GM12892 (cell line): Measurements from ENCODE around the gene BRSK1.
A peak's percentile ranks its signal among the peaks of the same experiment; 100 is the strongest.

ENCODE experiments used
- DNase-seq: peaks from one replicate; pipeline ENCODE4 v3.0.0; 2011; ENCODE audit not compliant: insufficient read length
- FAIRE-seq: peaks from 2 replicates; lab custom pipeline; 2011; peaks lifted over from hg19 to GRCh38; lab: Jason Lieb, UNC
- POLR2A ChIP-seq: IDR thresholded peaks from 2 replicates; pipeline ENCODE4 v1.6.1; 2011; ENCODE audit warnings: low read depth, low read length, control low read depth
- POLR2AphosphoS5 ChIP-seq: IDR thresholded peaks from 2 replicates; pipeline ENCODE4 v1.6.1; 2011; ENCODE audit warnings: low read depth, low read length, control low read depth
- TAF1 ChIP-seq: IDR thresholded peaks from 2 replicates; pipeline ENCODE4 v1.6.1; 2011; ENCODE audit warnings: low read depth, mild to moderate bottlenecking, control low read depth, low read length, borderline replicate concordance

BRSK1 gene

DNA sequence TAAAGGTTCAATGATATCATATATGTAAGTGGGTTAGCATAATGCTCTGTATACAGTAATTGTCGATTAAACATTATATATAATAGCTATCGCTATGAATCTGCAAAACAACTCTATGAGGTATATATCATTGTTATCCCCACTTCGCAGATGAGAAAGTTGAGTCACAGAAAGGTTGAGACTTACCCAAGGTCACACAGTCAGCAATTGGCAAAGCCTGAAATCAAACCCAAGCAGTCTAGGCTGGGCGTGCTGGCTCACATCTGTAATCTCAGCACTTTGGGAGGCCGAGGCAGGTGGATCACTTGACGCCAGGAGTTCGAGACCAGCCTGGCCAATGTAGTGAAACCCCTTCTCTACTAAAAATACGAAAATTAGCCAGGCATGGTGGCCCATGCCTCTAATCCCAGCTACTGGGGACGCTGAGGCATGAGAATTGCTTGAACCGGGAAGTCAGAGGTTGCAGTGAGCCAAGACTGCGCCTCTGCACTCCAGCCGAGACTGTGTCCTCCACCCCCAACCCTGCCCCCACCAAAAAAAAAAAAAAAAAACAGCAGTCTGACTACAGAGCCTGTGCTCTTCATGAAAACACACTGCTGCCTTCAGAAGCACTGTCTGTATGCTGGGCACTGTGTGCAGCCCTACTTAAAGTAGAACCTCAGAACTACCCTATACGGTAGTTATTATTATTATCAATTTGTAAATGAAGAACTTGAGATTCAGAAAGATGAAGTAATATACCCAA is 5.2 kb upstream of the BRSK1 start:
- DNase-seq (no peak), FAIRE-seq (no peak)
- TF ChIP-seq POLR2AphosphoS5 (no peak), POLR2A (no peak), TAF1 (no peak)

- no peak for DNase-seq
- TF ChIP-seq POLR2AphosphoS5 (no peak), TAF1 (no peak), POLR2A (no peak)
- FAIRE-seq = no peak
These were observed 4.5 kb upstream of the BRSK1 start for GRCh38 chr19:55279340-55279739.

- FAIRE-seq (peak; percentile 96), DNase-seq (peak; percentile 76)
- TF ChIP-seq POLR2AphosphoS5 = peak; percentile 75
- TF ChIP-seq TAF1 = peak; percentile 86
- TF ChIP-seq POLR2A = peak; percentile 78; the same call in 1 of the 2 replicates
These were observed 3.8 kb upstream of the BRSK1 start, which contains the start of gene HSPBP1 for GRCh38 chr19:55279770-55280643. TSS of gene HSPBP1 (minus strand) at chr19:55280110. CDS start at chr19:55279608, 502 bp downstream.

DNA sequence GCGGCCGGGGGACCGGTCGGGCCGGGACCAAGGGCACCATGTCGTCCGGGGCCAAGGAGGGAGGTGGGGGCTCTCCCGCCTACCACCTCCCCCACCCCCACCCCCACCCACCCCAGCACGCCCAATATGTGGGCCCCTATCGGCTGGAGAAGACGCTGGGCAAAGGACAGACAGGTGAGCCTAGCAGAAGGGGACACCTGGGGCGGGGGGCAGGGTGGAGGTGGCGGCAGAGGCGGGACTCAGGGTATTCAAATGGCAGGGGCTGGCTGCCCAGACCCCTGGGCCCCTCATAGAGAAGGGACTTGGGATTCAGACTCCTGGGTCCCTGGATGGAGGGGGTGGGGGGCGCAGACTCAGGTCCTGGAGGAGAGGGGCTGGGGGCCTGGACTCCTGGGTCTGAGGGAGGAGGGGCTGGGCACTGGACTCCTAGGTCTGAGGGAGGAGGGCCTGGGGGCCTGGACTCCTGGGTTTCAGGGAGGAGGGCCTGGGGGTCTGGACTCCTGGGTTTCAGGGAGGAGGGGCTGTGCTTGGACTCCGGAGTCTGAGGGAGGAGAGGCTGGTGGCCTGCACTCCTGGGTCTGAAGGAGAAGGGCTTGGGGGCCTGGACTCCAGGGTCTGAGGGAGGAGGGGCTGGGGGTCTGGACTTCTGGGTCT is 735 bp downstream of the BRSK1 start:
- FAIRE-seq = no peak
- TF ChIP-seq TAF1 (no peak), POLR2A (no peak)
- no peak for DNase-seq

GRCh38 chr19:55285229-55285890 is 1.6 kb downstream of the BRSK1 start:
- TF ChIP-seq POLR2AphosphoS5 (no peak), POLR2A (no peak), TAF1 (no peak)
- FAIRE-seq (no peak), DNase-seq (no peak)

DNA sequence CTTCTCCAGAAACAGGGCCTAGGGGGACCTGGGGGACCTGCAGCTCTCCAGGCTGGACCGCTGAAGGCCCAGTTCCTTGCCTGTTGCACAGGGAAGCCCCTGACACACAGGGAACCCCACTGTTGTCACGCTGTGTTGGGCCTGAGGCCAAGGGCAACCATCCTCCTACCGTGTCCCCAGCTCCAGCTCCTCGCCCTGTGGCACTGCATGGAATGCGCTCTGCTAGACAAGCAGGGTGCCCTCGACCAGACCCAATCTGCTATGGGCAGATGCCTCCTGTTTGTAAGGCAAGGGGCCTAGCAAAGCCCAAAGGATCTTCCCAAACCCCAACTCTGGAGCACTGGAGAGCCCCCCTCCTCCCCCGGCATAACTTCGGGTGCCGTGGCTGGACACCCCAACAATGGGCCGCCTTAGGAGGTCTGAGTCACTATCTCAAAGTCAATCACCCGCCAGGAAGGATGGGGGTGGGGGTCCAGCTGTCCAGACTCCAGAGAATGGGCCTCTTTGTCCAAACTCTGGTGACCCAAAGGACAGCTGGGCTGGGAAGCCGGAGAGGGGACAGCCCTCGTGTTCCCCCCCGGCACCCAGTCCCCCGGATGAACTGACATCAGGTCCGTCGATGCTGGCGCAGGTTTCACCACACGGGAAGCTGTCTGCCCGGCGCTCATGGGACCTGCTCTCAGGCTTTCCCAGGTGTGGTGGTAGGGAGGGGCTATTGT is 3.7 kb downstream of the BRSK1 start:
- no peak for TF ChIP-seq TAF1
- TF ChIP-seq POLR2A = no peak
- no peak for TF ChIP-seq POLR2AphosphoS5
- no peak for DNase-seq
- no peak for FAIRE-seq

- DNase-seq = no peak
- FAIRE-seq = no peak
- TF ChIP-seq TAF1 = no peak
These were observed 5.5 kb downstream of the BRSK1 start for GRCh38 chr19:55289117-55289796.

GRCh38 chr19:55297267-55297666 is 13.5 kb downstream of the BRSK1 start:
- TF ChIP-seq POLR2A (no peak), POLR2AphosphoS5 (no peak), TAF1 (no peak)
- no peak for FAIRE-seq
- DNase-seq = no peak

- TF ChIP-seq POLR2A (no peak), POLR2AphosphoS5 (no peak), TAF1 (no peak)
- FAIRE-seq = no peak
These were observed 16.2 kb downstream of the BRSK1 start for GRCh38 chr19:55299991-55300390.

DNA sequence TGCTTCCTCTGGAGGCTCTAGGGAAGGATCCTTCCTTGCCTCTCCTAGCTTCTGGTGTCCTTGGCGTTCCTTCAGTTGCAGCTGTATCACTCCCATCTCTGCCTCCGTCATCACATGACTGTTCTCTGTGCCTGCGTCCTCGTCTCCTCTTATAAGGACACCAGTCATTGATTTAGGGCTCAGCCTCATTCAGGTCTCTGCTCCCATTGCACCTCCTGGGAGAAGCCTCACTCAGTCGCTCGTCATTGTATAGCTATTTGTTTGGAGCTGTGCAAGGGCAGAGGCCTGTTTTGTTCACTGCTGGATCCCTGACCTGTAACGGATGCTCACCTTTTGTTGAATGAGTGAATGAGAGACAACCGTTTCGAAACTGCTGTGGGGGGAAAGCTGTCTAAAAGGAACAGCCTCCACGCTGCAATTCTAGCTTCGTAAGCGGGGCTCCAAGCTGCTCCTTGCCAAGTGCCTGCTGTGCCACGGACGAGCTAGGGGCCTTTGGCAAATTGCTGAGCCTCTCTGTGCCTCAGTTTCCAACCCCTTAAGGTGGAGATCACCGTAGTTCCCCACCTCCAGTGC is 17.2 kb downstream of the BRSK1 start:
- no peak for TF ChIP-seq POLR2AphosphoS5
- no peak for TF ChIP-seq POLR2A
- TF ChIP-seq TAF1 = no peak
- DNase-seq (no peak), FAIRE-seq (no peak)

More at GRCh38 chr19:55299991-55300390, 16.2 kb downstream of the BRSK1 start:
- no peak for DNase-seq
